Stimulated activated CD4-positive, alpha-beta T cell treated with anti-CD3 and anti-CD28 coated beads, Interleukin-2, amount 100 ng/mL, for 24 hours (primary cell): ENCODE measurements around the gene SNCAIP.

Experiments used
- DNase-seq, 2 donors: peaks; one replicate each; pipeline ENCODE4 v3.0.0-alpha.2; 2020

The SNCAIP gene

DNA sequence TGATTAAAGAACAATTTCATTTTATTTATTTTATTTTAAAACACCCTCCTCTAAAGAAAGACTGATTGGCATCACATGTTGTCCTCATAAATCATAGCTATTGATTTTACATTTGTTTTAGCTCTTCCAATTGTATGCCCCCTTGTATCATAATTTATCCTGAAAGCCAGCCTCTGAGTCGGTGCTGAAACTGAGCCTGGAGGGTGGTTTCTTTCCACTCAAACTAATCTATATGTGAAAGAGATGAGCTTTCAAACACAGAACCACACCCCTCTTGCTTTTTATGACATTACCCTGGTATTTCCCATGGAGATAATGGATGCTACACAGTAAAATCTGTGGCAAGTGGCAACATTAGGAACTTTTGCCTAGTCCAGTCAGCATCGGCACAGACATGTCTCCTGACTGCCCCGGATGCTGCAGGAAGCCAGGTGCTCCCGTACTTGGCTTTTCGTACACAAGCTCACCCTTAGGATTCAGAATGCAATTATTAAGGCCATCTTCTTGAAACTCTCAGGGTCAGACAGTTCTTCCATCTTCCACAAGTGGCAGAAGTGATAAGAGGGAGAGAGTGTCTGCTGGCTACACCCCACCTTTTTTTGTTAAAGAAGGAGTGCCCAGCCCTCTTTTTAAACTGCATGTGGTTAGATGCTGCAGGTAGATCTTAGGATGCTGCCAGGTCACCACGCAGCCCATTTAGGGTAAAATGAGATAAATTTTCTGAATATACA is 91.1 kb downstream of the SNCAIP start:
- DNase-seq: no peak

DNA sequence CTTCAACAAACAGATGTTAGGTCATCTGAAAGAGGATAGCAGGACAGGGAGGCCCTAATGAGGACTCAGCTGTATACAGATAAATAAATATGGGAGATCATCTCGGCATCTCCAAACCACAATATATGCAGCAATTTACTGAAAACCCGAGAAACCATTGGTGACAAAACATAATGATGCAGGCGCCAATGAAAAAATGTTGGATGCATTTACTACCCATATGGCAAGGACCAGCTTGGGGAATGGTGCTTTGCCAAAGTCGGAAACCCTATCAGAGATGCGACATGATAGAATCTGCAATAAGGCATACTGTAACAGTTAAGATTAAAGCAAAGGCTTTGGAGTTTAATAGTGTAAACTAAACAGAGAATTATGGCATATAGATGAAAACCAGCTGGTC is 92.0 kb downstream of the SNCAIP start:
- DNase-seq: no peak

DNA sequence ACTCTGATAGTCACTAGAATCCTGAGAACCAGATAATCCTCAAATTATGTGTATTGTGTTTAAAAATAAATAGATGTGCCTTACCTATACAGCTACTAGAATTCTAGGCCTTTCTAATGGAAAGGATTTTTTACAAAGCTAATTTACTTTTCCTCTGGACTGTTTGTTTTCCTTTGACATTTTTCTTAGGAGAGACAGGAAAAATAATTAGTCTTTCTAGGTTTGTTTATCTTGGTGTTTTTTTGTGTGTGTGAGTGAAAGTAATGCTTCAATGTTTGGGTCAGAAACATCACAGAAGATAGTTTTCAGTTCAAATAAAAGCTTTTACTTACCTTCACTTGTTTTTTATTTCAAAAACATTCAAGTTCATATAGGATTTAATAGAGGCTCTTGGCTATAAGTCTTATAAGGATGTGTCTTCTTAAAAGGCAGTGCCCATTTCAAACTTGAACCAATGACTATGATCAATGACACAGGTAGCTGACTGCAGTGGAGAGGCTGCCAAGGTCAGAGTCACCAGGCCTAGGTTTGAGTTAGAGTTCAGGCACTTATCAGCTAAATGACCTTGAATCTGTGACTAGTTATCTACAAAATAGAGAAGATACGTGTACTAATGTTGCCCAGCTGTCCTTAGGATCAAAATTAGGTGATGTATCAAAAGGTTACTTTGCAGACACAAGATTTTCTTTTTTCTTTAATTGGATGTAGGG is 92.8 kb downstream of the SNCAIP start:
- DNase-seq: no peak

DNA sequence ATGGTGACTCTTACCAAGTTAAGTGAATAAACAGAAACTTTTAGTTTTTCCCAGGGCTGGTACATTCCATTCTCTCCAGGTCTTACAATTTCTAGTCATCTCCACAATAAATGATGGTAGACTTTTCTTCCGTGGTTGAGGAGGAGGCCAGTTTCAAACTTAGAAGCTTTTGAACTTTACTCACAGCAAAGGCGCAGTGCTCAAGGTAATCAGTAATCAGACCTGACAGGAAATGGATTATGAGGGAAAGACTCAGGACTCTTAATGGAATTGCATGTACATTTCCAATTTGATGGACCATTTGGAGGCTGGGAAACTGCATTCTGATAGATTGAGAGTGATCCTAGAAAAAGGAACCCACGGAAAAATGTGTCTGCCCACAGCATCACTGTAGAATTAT is 93.7 kb downstream of the SNCAIP start:
- no peak for DNase-seq

DNA sequence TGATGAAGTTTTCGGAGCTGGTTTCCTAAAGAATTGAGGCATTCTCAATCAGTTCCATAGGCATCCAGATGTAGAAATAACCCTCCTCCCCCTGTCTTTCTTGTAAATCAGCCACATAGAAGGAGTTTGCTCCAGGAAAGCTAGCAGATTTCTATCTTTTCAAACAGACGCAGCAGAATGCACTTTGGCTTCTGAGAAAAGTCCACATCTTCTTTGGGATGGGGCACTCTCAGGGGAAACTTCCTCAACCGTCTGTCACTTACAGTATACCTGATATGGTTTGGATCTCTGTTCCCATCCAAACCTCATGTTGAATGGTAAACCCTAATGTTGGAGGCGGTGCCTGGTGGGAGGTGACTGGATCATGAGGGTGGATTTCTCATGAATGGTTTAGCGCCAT is 94.1 kb downstream of the SNCAIP start:
- DNase-seq: no peak

DNA sequence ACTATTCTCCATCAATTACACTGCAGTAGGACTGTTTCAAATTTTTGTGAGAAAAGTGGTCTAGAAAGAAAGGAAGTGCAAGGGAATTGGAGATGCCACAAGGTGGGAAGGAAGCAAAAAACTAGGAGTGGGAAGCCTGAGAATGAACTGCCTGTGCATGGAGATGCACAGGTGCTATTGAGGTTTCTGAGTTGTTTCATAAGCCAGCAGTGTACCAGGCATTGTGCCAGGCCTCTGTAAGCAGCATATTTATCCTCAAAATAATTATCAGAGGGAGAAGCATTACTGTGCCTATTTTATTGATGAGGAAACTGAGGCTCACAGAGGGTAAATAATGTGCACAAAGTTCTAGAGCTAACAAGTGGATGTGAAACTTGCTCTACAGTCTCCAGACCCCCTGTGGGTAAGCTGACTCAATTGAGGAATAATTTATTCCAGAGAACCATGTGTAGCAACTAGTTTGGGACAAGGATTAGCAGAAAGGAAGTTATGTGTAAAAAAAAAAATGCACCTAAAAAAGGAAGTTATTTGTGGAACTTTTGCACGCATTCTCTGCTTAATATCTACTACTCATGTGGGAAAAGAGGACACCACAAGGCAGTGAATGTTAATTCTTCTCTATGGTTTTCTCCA is 96.7 kb downstream of the SNCAIP start:
- DNase-seq: no peak

DNA sequence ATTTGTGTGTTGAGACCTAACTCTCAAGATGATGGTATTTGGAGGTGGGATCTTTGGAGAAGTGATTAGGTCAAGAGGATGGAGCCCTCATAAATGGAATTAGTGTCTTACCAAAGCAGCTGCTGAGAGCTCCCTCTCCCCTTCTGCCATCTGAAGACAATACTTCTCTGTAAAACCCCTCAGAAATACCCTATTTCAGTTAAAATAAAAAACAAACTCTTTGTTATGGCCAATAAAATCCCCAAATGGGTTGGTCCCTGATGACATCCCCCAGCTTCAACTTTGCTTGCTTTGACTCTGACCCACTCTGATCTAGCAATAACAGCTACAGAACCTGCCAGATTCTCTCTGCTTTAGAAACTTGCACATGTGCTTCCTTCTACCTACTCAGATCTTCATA is 100.9 kb downstream of the SNCAIP start:
- no peak for DNase-seq

DNA sequence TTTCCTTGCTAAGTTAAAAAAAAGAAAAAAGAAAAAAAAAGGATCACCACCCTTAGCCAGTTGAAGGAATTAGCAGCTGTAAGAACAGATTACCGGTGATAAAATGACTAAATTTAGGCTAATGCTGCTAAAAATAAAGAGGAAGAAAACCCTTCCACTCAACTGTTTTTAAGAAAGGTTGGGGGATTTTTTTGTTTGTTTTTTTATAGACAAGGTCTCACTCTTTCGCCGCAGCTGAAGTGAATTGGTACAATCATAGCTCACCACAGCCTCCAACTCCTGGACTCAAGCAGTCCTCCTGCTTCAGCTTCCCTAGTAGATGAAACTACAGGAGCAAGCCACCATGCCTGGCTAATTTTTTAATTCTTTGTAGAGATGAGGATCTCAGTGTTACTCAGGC is 101.7 kb downstream of the SNCAIP start:
- DNase-seq: no peak

DNA sequence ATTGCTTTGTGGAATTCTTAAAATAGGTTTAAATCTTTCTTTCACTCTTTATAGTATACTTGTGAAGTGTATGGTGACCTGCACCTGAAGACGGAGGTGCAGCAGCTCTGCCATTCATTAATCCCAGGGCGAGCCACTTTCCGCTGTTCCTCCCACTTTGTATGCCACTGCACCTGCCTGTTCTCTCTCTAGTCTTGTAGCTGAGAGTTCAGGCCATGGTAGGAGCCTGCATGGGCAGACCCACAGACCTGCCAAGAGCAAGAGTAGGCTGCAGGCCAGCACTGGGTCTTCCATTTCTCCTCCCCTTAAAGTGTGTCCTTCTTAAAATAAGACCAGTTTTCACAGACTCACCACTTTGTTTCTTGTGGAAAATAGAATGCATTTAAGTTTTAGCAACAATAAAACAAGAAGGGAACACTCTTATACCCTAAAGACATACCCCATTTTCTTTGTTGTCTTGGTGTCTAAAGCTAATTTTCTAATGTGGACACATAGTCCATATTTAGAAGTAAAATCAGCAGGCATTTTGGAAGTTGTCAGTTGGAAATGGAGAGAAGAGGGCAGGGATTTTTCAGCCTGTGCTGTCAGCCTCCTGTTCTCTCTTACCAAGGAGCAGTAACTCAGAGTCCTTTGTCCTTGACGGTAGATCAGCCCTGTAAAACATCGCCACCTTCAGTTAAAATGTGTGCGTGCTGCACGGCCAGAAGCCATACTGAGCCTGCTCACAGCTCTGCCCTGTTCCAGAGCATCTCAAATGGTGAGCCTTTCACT is 103.2 kb downstream of the SNCAIP start:
- DNase-seq: no peak

DNA sequence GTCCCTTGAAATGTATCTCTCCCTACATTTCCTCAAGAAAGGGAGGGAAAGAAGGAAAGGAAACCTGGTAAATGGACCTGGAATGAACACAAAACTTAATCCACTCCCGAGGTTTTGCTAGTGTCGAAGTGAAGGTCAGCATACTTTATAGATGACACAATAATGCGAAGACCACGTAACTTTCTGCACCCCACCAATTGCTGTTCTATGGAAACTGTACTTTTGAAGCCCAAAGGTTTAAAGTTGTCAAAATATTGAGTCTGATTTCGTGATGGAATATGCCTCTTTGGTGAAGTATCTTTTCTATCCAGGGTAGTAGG is 103.7 kb downstream of the SNCAIP start:
- no peak for DNase-seq

DNA sequence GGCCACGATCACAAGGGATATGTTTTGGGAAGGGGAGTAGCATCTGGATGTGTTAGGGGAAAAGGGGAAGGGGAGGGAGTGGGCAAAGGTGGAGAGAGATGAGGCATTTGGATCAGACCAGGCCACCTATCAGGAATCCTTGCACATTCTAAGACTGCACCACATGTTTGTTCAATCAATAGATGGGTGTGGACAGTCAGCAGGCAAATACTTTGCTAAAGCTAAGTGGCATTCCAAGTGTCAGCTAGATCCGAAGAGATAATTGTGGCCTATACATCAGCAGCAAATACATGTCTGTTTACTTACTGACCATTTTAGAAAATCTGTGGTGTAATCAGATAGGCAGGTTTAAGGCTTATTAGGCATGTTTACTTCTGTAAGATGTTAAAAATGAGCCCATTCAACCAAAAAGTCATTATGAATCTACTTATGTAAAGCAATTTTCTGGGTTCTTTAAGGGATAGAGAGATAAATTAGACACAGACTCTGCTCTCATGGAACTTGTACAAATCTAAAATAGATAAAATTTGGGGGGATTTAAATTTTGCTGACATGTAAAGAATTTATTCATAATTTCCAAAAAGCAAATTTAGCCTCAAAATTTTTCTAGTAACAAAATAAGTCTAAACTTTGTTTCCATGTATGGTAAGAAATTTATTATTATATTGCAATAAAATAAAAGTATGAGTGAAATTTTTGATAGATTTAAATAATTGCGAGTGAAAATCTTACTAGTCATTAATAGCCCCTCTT is 107.3 kb downstream of the SNCAIP start:
- no peak for DNase-seq

DNA sequence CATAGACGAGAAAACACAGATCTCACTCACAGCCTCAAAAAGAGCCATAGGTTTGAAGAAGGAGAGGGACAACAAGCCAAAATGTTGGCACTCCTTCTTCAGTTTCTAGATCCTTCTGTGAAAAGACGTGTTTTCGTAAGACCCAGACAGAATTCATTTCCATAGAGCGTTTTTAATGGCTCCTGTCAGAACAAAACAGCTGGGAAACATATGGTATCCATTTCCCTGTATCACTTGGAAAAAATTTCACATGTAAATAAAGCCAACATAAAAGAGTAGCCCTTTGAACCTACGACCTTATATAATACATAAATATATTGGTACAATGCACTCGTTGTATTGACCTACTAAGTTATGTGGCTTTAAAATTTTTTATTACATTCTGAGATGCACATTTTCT is 108.1 kb downstream of the SNCAIP start:
- no peak for DNase-seq

DNA sequence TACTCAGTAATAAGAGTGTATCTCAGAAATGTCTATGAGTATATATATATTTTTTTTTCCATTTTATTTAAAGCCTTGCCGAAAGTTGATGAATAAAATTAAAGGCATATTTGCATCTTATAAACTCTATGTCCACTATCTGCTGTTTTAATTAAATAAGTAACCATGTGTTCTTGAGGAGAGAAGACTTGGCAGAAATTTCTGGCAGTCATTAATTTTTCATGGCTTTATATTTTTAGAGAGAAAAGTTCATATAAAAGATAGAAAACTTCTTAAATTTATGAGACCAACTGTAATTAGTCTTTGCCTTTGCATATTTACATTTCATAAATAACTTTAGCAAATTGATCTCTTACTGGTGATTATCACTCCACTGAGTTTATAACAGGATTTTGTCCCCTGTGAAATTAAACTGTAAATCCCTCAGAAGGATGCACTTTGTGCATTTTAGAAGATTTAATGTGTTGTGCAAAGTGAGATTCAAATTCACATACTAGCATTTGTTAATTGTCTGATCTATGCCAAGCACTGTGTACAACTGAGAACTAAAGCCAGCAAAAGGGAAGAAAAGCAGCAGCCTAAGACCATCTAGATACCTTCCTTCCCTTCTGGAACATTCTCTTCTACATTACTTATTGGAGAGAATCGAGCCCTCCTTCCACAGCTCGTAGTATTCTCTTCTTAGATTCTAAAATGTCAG is 108.7 kb downstream of the SNCAIP start:
- no peak for DNase-seq

DNA sequence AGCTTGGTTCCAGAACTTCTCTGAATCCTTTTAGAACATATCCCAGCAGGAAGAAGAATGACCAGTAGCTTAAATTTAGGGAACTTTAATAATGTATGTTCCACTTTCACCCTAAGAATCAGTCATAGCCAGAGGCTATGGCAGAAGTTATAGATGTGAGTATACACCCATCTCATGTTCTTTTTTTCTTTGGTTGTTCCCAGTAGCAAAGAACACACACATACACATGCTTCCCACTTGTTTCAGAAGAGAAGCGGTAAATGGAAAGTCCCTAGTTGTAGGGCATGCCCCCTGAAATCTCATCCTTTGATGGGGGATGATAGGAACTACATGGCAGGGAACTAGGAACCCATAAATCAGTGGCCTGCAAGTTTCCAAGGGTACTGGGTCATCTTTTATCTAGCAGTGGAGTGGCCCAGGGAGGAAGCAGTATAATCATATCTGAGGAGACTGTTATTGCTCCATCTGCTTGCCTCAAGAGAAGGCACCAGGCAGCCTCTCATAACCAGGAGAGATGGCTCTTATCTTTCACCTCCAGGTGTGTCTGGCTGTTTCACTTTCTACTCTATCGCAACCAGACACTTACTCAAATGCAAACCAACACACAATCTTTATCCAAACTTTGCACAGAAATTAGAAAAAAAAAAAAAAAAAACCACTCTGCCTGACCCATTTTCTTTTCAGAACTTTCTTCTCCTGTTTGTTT is 109.5 kb downstream of the SNCAIP start:
- no peak for DNase-seq

DNA sequence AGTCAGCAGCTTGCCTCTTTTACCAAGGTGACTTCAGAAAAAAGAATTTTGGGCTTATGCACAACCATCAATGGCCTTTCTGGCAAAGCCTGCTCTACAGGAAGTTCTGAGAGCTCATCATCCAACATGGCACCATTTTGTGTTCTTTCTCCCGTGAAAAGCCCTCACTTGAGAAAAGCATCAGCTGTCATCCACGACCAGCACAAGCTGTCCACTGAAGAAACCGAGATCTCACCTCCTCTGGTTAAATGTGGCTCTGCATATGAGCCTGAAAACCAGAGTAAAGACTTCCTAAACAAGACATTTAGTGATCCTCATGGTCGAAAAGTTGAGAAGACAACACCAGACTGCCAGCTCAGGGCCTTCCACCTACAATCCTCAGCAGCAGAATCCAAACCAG is 111.2 kb downstream of the SNCAIP start:
- DNase-seq: no peak

DNA sequence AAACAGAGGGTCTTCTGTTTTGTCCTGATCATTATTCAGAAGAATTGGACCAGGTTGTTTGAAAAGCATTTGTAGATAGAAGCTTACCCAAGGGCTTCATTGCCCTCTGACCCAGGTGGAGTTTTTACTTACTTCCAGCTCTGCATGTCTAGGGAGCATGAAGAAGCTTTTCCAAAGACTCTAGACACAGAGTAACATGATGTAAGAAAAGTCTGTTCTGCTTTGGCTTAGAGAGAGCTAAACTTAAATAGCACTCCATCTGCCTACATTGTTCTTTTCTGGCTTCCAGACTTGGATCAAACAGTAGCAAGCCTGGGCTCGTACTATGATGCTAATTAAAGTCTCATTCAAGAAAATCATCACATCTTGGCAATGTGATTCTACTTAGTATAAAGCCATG is 112.1 kb downstream of the SNCAIP start:
- no peak for DNase-seq

DNA sequence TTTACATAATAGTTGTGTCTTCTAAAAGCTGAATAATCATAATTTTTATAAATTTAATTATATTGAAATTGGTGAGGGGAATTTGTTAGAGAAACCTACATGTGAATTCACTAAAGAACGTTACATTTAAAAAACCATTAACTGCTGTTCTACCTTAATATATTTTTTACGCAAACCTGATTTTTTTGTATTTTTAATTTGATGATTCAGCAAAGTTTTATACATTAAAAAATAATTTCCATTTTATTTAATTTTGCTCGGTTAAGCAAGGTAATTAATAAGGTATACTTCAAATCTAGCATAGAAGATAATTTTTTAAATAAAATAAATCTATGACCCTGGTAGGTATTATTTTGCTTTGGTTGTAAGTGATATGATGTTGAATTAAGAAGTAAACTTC is 114.3 kb downstream of the SNCAIP start:
- no peak for DNase-seq

DNA sequence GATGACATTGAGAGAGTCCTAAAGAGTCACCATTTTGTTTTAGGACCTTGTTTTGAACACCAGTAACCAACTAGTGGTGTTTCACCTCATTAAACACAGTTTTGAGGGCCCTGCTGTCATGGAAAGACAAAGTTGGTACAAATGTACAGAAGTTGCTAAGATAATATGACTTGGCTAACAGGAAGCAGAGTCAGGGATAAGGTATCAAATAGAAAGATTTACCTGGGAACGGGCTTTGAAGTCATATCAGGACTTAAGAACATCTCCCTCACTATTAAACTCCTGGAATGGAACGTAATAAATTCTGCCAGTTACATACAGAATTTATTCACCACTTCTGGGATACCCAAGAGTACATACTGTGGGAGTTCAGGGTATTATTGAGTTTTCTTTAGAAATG is 115.6 kb downstream of the SNCAIP start:
- DNase-seq: no peak

DNA sequence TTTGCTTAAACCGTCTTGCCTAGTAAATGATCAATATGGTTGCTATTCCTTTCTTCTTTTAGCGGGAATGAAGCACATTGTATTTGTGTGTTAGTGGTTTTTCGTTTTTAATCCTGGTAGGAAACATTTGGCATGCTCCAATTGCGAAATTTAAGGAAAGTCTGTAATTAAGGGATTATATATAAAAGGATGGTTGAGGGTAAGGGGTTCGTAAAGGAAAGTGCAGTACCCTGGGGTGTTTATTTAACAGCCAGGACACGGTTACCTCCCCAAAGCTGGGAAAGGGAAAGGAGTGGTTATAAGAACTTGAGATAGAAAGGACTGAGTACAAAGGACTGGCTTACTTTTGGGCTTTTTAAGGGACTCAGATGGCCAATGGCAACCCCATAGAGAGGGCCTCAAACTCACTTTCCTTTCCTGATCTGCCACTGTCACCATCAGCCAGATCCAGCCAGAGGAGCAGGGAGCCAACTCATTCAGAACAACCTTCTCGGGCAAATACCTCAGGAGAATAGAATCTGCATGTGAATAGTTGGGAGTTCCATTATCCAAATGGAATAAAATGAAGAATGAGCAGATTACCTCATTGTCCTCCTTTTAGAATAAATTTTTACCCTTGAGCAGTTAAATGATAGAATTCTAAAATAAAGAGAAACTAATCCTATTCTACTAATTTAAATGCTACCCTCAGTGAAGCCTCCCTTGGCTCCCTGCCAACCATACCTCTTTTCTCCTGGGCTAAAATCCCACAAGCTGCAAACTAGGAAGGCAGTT is 117.7 kb downstream of the SNCAIP start:
- no peak for DNase-seq

DNA sequence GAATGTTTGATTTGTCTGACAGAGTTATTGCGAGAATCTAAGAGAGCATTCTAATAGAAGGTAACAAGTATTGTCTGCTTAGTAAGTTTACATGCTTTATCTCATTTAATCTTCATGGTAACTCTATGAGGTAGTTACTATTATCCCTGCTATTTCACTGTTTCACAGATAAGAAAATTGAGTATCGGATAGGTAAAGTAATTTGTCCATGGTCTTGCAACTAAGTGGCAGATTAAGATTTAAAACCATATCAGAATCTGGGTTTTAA is 118.2 kb downstream of the SNCAIP start:
- no peak for DNase-seq

DNA sequence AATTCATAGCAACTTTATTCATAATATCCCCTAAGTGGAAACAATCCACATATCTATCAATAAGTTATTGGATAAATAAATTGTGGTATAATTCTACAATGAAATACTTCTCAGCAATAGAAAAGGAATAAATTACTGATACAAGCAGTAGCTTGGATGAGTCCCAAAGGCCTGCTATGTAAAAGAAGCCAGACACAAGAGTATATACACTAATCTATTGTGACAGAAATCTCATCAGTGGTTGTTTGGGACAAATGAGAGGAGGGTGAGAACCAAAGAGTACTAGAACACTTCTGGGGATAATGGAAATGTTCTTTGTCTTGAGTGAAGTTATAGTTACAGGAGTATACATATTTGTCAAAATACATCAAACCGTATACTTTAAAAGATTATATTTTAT is 119.3 kb downstream of the SNCAIP start:
- no peak for DNase-seq
